GM18873 (cell line): ENCODE results near the gene SLC7A7.
"Not testable (repeated sequence)": the region's sequence is repeated elsewhere in the genome, so short reads cannot be mapped to it uniquely, and the experiment has no call there.

Experiments
- ATAC-seq: cut with Tn5 transposase; IDR thresholded peaks from one replicate; pipeline ENCODE4 v1.9.1; 2021; ENCODE audit warnings: mild to moderate bottlenecking, moderate library complexity, moderate number of reproducible peaks; ENCODE audit not compliant: unreplicated experiment, low FRiP score

The SLC7A7 gene

GRCh38 chr14:22814941-22815713 is at the start of gene SLC7A7:
TSS of gene SLC7A7 (minus strand) at chr14:22815435. CDS start at chr14:22813398, 2,037 bp downstream.
- ATAC-seq, result no peak

GRCh38 chr14:22864979-22865378 is 49.7 kb upstream of the SLC7A7 start:
- ATAC-seq, result no peak

DNA sequence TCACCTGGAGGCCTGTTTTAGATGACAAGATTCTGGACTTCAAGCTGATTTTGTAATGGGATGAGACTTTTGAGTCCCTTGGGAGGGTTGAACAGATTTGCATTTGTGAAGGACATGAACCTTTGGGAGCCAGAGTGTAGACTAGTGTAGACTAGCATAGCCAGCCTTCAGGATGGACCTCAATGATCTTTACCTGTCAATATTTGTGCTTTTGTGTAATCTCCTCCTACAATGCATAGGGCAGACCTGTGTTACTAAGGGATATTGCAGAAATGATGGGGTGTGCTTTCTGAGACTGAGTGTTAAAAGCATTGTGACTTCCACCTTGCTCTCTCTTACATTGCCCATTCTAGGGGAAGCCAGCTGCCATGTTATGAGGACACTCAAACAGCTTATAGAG is 46.4 kb upstream of the SLC7A7 start:
- ATAC-seq, result no peak

DNA sequence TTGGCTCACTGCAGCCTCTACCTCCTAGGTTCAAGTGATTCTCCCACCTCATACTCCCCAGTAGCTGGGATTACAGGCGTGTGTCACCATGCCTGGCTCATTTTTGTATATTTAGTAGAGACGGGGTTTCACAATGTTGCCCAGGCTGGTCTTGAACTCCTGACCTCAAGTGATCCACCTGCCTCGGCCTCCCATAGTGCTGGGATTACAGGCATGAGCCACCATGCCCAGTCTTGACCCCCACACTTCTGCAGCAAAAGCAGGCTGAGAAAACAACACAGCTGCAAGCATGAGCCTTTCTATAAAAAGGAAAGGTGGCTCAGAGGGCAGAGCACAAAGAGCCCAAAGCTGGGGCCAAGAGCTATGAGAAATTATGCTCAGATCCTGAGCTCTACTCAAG is 45.1 kb upstream of the SLC7A7 start:
- ATAC-seq, result not testable (repeated sequence)

GRCh38 chr14:22856428-22856827 is 41.2 kb upstream of the SLC7A7 start:
- no peak for ATAC-seq

DNA sequence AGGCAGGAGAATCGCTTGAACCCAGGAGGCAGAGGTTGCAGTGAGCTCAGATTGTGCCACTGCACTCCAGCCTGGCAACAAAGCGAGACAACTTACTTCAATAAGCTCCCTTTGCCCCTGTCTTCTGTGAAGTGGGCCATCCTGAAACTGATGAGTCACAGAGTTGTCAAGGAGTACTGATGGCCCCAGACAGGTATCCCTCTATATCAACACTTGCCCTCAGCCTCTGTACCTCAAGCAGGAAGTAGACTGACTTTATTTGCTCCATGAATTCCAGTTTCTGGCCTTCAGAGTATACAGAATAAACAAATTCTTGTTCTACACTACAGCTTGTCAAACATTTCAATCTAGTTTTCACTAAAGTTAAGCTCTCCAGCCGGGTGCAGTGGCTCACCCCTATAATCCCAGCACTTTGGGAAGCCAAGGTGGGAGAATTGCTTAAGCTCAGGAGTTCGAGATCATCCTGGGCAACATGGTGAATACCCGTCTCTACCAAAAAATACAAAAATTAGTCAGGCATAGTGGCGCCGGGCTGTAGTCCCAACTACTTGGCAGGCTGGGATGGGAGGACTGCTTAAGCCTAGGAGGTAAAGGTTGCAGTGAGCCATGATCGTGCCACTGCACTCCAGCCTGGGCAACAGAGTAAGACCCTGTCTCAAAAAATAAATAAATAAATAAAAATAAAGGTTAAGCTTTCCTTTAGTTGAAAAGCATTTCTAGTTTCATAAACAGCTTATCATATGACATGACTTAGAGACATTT is 39.9 kb upstream of the SLC7A7 start:
- no peak for ATAC-seq

DNA sequence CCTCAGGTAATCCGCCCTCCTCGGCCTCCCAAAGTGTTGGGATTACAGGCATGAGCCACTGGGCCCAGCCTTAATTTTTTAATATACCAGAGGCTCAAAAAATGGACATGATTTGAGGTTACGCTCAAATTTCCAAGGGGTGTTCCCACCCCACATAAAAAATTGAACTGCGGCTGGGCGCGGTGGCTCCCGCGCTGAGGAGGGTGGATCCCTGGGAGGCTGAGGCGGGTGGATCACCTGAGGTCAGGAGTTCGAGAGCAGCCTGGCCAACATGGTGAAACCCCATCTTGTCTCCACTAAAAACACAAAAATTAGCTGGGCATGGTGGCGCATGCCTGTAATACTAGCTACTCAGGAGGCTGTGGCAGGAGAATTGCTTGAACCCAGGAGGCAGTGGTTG is 39.1 kb upstream of the SLC7A7 start:
- ATAC-seq, result not testable (repeated sequence)

DNA sequence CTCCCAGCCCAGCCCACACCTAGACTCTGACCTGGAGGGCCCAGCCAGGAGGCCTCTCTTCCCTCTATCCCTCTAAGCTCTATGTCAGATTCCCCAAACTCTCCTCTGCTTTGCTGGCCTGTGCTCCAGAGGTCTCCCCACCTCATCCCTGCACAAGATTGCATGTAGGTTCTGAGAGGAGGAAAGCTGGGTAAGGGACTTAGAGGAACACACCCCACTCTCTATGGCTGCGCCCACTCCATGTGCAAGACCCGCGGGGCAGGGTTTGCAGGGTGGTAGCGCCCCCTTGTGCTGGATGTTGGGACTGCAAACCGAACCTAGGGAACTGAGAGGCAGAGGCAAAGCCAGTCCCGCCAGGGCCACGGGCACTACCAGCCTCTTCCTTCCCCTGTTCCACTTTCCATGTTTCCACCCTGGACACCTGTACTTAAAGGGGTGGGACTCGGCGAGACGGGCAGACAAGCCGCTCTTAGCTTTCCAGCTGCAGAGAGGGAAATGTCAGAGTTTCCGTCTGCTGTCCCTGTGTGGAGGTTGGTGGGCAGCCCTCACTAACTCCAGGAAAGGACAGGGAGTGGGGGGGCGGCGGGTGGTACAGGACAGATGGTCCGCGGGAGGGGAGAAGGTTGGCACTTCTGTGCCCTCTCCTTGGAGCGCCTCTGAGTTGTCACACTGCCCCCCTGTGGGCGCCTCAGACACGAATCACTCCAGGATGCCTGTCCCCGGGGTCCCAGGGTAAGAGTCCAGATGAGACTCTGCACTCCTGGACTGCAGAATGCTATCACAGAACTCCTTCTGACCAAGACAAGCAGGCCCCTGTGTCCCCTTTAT is 37.9 kb upstream of the SLC7A7 start:
- peak; percentile 63 for ATAC-seq

GRCh38 chr14:22852599-22852939 is 37.3 kb upstream of the SLC7A7 start:
- no peak for ATAC-seq

DNA sequence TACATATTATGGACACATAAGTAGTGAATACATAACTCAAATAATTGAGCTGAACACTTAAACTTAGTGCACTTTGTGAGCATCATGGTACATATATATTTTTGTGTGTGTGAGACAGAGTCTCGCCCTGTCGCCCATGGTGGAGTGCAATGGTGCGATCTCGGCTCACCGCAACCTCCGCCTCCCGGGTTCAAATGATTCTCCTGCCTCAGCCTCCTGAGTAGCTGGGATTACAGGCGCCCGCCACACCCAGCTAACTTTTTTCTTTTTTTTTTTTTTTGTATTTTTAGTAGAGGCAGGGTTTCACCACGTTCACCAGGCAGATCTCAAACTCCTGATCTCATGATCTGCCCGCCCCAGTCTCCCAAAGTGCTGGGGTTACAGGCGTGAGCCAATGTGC is 36.9 kb upstream of the SLC7A7 start:
- ATAC-seq, result not testable (repeated sequence)

DNA sequence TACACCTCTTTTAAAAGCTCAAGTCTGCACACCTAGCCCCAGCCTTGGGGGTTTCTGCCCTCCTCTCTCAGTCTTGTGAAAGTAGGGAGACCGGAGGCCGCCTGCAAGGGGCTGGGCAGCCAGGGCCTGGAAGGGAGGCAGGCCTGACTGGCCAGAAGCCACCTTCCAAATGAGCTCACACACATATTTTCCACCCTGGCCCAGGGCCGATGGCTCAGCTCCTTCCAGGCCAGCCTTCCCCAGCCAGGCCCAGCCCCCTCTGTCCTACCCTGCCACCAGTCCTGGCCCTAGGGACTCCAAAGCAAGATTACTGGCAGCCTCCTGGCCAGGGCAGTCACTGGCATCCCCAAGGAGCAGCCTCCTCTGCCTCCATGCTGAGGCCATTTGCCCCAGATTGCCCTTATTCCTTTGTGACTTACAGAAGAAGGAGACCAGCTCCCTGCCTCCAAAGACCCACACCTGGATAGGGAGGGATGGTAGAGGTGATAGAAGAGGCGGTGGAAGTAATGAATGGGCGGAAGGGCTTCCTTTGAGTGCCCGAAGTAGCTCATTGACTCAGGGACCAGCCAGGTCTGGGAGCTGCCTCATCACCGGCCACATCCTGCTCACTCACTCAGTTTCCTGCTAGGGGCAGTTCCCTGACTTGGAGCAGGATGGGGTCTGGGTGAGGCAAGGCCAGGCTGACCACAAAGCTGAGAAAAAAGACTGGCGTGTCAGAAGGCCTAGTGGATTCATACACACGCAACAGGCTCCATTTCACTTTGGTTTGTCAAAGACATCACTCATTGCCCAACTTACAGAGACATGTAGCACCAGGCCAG is 35.9 kb upstream of the SLC7A7 start:
- ATAC-seq, result no peak

DNA sequence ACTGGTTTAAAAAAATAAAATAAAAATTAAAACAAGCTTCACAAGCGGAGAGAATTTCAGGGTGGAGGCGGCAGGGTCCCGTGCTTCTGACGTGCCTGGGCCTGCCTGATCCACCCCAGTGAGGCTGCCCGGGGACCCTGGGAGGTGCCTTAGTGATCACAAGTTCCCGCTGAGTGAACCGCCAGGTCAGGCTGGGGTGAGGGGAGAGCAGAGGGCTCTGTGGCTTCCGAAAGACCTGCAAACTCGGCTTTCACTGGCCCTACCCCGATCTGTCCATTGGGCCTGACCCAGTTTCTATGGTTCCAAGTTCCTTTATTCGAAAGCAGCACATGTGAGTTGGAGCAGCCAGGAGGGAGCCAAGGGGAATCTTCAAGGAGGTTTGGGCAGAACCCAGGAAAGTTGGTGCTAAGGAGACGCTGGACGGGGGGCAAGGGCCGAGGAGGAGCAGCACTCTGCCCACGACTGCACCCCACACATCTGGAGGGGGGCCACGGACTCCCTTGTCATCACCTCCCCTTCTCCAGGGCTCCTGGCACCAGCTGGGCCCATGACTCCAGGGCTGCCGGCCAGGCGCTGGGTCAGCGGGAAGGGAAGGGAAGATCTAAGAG is 34.1 kb upstream of the SLC7A7 start:
- no peak for ATAC-seq

- ATAC-seq, result no peak
These were observed 33.3 kb upstream of the SLC7A7 start for GRCh38 chr14:22848351-22849164.

- no peak for ATAC-seq
These were observed 32.6 kb upstream of the SLC7A7 start for GRCh38 chr14:22847661-22848341.

DNA sequence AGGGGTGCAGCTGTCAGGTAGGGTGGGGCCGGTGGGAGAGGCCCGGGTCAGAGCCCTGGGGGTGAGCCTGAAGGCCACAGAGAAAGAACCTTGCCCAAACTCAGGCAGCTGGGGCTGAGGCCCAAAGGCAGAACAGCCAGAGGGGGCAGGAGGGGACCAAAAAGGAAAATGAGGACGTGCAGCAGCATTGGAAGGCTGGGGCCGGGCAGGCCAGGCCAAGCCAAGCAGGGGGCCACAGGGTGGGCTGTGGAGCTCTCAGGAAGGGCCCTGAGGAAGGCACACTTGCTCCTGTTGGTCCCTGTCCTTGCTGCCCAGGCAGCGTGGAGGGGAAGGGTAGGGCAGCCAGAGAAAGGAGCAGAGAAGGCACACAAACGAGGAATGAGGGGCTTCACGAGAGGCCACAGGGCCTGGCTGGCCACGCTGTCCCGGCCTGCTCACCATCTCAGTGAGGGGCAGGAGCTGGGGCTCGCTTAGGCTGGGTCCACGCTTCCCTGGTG is 31.6 kb upstream of the SLC7A7 start:
- no peak for ATAC-seq

- ATAC-seq, result no peak
These were observed 30.8 kb upstream of the SLC7A7 start for GRCh38 chr14:22845821-22846625.

GRCh38 chr14:22845103-22845394 is 29.8 kb upstream of the SLC7A7 start:
- ATAC-seq, result no peak
